ENCODE measurements around the gene SLC12A7.

GRCh38 chr5:1096838-1097237 lies 15.0 kb downstream of the SLC12A7 start:
- TF ChIP-seq TAF1 (IDR thresholded peaks at IDR 0.05; ENCODE audit: borderline replicate concordance, insufficient read depth, low read length) (no peak), POLR2AphosphoS5 (IDR thresholded peaks at IDR 0.05; ENCODE audit: low read depth, low read length) (no peak)

Measured in PFSK-1 (cell line).